Panc1 (cell line): ENCODE data around the gene NPR1. TPM values are rescaled to one million over a fixed set of nuclear protein-coding genes. Genes with fewer than 3 reads are reported as not detected.

ENCODE experiments used
- ATAC-seq: fragments of 200-7000 bp; cut with Tn5 transposase; 2 replicates; pipeline ENCODE4 v1.9.1; 2020; ENCODE audit warnings: mild to moderate bottlenecking, moderate library complexity
- BruUV-seq: library from RNA; stranded (reverse); fragments of 400-500 nt; replicated peaks from 2 replicates; lab custom pipeline; 2021; lab: Mats Ljungman, UMichigan
- CTCF ChIA-PET: fragments of 300-600 bp; sonication (Branson Sonifier 250); formaldehyde crosslinking; loops from one replicate; lab custom pipeline; 2022; ENCODE audit warnings: antibody characterized with exemption; lab: Charles Lee
- POLR2A ChIA-PET: fragments of 300-600 bp; sonication (Branson Sonifier 250); formaldehyde crosslinking; loops from one replicate; lab custom pipeline; 2022; ENCODE audit warnings: antibody characterized with exemption; lab: Charles Lee
- DNase-seq: peaks from one replicate; pipeline ENCODE4 v3.0.0-alpha.2; 2010; ENCODE audit warnings: low read depth, low spot score
- H3K27ac ChIP-seq: 2 replicates; pipeline ENCODE4 v1.5.1; 2011; ENCODE audit warnings: mild to moderate bottlenecking, low read length, inconsistent platforms
- H3K27me3 ChIP-seq: fragments of 200-500 bp; sonication (Bioruptor generic); 2 replicates; pipeline ENCODE4 v1.6.0; 2014; ENCODE audit warnings: low read length, inconsistent platforms; ENCODE audit not compliant: control insufficient read depth, insufficient read depth
- H3K36me3 ChIP-seq: fragments of 200-500 bp; sonication (Bioruptor generic); 2 replicates; pipeline ENCODE4 v1.5.1; 2014; ENCODE audit warnings: inconsistent platforms, mild to moderate bottlenecking, low read length, moderate library complexity; ENCODE audit not compliant: control insufficient read depth, insufficient read depth
- H3K4me1 ChIP-seq: 2 replicates; pipeline ENCODE4 v1.5.1; 2011; ENCODE audit warnings: inconsistent platforms, mild to moderate bottlenecking, low read length, moderate library complexity; ENCODE audit not compliant: control insufficient read depth, insufficient read depth
- H3K4me3 ChIP-seq, 2 experiments: 2 replicates each; pipeline ENCODE4 v1.5.1; 2011 to 2012; ENCODE audit warnings: low read depth in 2 of 2, low read length in 2 of 2, mild to moderate bottlenecking in 2 of 2, inconsistent platforms in 1 of 2, moderate library complexity in 1 of 2
- H3K9me3 ChIP-seq: fragments of 200-500 bp; sonication (Bioruptor generic); 2 replicates; pipeline ENCODE4 v1.5.1; 2014; ENCODE audit warnings: low read depth, mild to moderate bottlenecking, inconsistent platforms, low read length, moderate library complexity; ENCODE audit not compliant: control insufficient read depth, insufficient read depth
- POLR2AphosphoS5 ChIP-seq: IDR thresholded peaks from 2 replicates; pipeline ENCODE4 v1.6.1; 2012; ENCODE audit warnings: mild to moderate bottlenecking, low read depth, low read length, moderate library complexity
- SIN3A ChIP-seq: IDR thresholded peaks from 2 replicates; pipeline ENCODE4 v1.6.1; 2012; ENCODE audit warnings: low read depth, mild to moderate bottlenecking, low read length, moderate library complexity, borderline replicate concordance; ENCODE audit not compliant: insufficient read depth
- TCF7L2 ChIP-seq: IDR thresholded peaks from 2 replicates; pipeline ENCODE4 v1.6.1; 2011; ENCODE audit warnings: mild to moderate bottlenecking, low read depth, low read length, inconsistent platforms
- in situ Hi-C: cut with HindIII; loops from 2 replicates; pipeline ENCODE4 v1.10.0; 2016; ENCODE audit warnings: low sequenced_read_pairs, low pct_unique_long_range_greater_than_20kb
- intact Hi-C: fragments of 100-400 bp; cut with micrococcal nuclease; formaldehyde crosslinking; loops from one replicate; pipeline ENCODE4 v1.10.0; 2022; ENCODE audit not compliant: unreplicated experiment
- total RNA-seq: library from RNA; stranded (reverse); gene quantifications from one replicate; pipeline ENCODE4 v1.2.1, GENCODE V29; 2021; ENCODE audit not compliant: unreplicated experiment
- TF ChIP-seq, protein P1 (sequence below), 2 experiments: IDR thresholded peaks; 2 replicates each; pipeline ENCODE4 v1.6.1; 2011 to 2012; ENCODE audit warnings: low read depth in 2 of 2, control low read depth in 1 of 2, low read length in 1 of 2, mild to moderate bottlenecking in 1 of 2, moderate library complexity in 1 of 2; ENCODE audit not compliant: insufficient read depth in 1 of 2
- TF ChIP-seq, protein P2 (sequence below): fragments of 450-650 bp; IDR thresholded peaks from 2 replicates; pipeline ENCODE4 v1.5.1; 2017; ENCODE audit warnings: mild to moderate bottlenecking

The NPR1 gene
- total RNA-seq, 1 experiment from 2014 or later = 0.36 TPM

DNA sequence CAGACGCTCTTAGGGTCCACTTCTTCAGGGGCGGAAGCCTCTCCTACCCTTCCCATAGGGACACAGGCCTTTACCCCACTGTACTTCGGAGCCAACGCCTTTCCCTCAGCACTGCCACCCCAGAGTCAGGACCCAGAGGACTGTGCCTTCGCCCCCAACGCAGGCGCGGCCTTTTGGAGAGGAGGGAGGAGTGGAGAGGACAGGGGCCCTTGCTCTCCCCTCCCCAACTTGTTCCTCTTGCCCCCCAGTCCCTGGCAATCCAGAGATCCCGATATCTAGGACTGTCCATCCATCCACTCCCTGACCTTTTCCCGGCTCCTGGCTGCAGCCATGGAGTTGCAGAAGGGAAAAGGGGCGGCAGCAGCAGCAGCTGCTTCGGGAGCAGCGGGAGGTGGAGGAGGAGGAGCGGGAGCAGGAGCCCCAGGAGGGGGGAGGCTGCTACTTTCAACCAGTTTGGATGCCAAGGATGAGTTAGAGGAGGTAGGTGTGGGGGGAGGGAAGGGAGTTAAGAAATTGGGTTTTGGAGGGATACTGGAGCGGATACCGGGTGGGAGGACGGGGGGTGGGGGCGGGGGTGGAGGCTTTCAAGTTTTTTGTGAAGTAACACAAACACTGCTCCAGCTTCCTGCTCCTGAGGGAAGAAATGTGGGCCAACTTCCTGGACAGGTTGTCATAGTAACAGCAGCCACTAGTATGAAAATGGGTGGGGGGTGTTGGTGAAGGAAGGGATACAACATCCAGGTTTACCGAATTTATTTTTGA is 50.0 kb downstream of the NPR1 start:
- CTCF ChIA-PET = no interaction called here
- intact Hi-C loops = no loop called here

DNA sequence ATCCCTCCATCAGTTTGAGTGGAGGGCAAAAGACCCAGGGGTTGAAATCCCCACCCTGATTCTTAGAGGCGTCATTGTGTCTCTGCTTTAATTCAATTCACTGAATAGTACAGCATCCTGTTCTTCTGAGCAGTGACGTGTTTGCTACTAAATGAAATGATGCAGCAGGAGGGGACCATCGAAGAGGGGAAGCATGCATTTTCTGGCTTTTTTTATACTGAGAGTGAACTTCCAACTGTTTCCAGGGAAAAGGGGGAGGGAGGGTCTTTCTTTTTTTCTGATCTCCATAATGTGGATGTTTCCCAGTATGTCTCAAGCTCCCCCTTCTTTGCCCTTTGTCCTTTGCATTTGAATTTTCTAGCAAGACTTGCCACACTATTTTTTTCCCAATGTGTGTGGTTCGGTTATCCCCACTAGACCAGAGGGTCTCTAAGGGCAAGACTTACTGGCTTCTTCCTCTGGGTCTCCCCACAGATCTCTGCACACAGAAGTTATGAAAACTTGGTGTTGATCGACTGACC is 52.0 kb downstream of the NPR1 start:
- intact Hi-C loops = no loop called here

More for the DNA sequence above, 50.0 kb downstream of the NPR1 start:
- no peak for DNase-seq
- Histone ChIP-seq H3K36me3 (no peaks in the 10 kb centered on the region; the same call in 1 of the 2 replicates), H3K4me1 (peaks cover 14% of the 10 kb centered on the region), H3K9me3 (no peaks in the 10 kb centered on the region), H3K27ac (peak overlapping the region; percentile 98), H3K27me3 (no peaks in the 10 kb centered on the region), H3K4me3 (peak overlapping the region; percentile 89 to 100)
- in situ Hi-C loops = no loop called here
- ATAC-seq = no peak
- POLR2A ChIA-PET = interaction anchor here (0.8 to 1.0 kb wide), 2 partner anchors 24 to 47 kb away, joined by 3 to 12 read pairs; no protein-coding TSS in a partner anchor
- BruUV-seq = TSS peak; percentile 90
- TF ChIP-seq TCF7L2 (no peak), SIN3A (no peak), POLR2AphosphoS5 (no peak)
- TF ChIP-seq, protein P1, sequence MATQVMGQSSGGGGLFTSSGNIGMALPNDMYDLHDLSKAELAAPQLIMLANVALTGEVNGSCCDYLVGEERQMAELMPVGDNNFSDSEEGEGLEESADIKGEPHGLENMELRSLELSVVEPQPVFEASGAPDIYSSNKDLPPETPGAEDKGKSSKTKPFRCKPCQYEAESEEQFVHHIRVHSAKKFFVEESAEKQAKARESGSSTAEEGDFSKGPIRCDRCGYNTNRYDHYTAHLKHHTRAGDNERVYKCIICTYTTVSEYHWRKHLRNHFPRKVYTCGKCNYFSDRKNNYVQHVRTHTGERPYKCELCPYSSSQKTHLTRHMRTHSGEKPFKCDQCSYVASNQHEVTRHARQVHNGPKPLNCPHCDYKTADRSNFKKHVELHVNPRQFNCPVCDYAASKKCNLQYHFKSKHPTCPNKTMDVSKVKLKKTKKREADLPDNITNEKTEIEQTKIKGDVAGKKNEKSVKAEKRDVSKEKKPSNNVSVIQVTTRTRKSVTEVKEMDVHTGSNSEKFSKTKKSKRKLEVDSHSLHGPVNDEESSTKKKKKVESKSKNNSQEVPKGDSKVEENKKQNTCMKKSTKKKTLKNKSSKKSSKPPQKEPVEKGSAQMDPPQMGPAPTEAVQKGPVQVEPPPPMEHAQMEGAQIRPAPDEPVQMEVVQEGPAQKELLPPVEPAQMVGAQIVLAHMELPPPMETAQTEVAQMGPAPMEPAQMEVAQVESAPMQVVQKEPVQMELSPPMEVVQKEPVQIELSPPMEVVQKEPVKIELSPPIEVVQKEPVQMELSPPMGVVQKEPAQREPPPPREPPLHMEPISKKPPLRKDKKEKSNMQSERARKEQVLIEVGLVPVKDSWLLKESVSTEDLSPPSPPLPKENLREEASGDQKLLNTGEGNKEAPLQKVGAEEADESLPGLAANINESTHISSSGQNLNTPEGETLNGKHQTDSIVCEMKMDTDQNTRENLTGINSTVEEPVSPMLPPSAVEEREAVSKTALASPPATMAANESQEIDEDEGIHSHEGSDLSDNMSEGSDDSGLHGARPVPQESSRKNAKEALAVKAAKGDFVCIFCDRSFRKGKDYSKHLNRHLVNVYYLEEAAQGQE (IDR thresholded peaks at IDR 0.05; ENCODE audit: insufficient read depth in 1 of 2, low read depth in 2 of 2, low read length in 1 of 2) = no peak
- TF ChIP-seq, protein P2, sequence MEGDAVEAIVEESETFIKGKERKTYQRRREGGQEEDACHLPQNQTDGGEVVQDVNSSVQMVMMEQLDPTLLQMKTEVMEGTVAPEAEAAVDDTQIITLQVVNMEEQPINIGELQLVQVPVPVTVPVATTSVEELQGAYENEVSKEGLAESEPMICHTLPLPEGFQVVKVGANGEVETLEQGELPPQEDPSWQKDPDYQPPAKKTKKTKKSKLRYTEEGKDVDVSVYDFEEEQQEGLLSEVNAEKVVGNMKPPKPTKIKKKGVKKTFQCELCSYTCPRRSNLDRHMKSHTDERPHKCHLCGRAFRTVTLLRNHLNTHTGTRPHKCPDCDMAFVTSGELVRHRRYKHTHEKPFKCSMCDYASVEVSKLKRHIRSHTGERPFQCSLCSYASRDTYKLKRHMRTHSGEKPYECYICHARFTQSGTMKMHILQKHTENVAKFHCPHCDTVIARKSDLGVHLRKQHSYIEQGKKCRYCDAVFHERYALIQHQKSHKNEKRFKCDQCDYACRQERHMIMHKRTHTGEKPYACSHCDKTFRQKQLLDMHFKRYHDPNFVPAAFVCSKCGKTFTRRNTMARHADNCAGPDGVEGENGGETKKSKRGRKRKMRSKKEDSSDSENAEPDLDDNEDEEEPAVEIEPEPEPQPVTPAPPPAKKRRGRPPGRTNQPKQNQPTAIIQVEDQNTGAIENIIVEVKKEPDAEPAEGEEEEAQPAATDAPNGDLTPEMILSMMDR = no peak

More for the DNA sequence above, 52.0 kb downstream of the NPR1 start:
- Histone ChIP-seq H3K4me1 (peaks cover 14% of the 10 kb centered on the region), H3K9me3 (no peaks in the 10 kb centered on the region), H3K27me3 (no peaks in the 10 kb centered on the region), H3K4me3 (no peak overlapping the region), H3K36me3 (no peaks in the 10 kb centered on the region; the same call in 1 of the 2 replicates), H3K27ac (no peak overlapping the region)
- in situ Hi-C loops = no loop called here
- no peak for DNase-seq
- ChIA-PET POLR2A (no interaction called here), CTCF (no interaction called here)
- no peak for ATAC-seq
- TF ChIP-seq TCF7L2 (no peak), SIN3A (no peak), POLR2AphosphoS5 (no peak)
- TF ChIP-seq, protein P2 = no peak
- TF ChIP-seq, protein P1 (IDR thresholded peaks at IDR 0.05; ENCODE audit: insufficient read depth in 1 of 2, low read depth in 2 of 2, low read length in 1 of 2) = no peak
- no TSS peak for BruUV-seq
